Erythroblast (primary cell): ENCODE data around the gene ARHGAP6.

ENCODE experiments used
- GATA1 ChIP-seq: IDR thresholded peaks from 2 replicates; pipeline ENCODE4 v1.6.1; 2011; ENCODE audit warnings: low read depth, mild to moderate bottlenecking, control low read depth, low read length, moderate library complexity
- POLR2A ChIP-seq: IDR thresholded peaks from 2 replicates; pipeline ENCODE4 v1.6.1; 2011; ENCODE audit warnings: mild to moderate bottlenecking, low read length

DNA sequence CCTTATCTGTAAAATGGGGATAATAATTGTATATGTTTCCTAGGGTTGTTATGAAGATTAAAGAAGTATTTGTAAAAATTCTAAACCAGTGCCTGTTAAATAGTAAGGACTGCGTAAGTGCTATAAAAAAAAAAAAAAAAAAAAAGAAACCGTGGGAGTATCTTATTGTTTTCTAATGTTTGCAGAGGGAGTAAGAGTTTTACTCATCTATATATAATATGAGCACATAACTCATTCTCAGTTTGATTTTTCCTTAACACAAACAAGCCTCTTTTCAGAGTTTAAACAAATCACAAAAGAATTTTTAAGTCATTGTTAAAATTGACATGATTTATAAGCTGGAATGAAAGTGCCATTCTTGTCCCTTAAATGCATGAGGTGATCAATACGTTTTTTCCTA lies 267.6 kb downstream of the ARHGAP6 start:
- TF ChIP-seq POLR2A (no peak), GATA1 (no peak)
